ENCODE measurements around the gene SORCS2.

GRCh38 chr4:7147661-7148310 is 44.6 kb upstream of the SORCS2 start:
- TF ChIP-seq CTCF (IDR thresholded peaks at IDR 0.05): no peak
- no peak for TF ChIP-seq POLR2AphosphoS5 (IDR thresholded peaks at IDR 0.05; ENCODE audit: low read depth, low read length)

Measured in Panc1 (cell line).